ENCODE data around the gene NAXD.

DNA sequence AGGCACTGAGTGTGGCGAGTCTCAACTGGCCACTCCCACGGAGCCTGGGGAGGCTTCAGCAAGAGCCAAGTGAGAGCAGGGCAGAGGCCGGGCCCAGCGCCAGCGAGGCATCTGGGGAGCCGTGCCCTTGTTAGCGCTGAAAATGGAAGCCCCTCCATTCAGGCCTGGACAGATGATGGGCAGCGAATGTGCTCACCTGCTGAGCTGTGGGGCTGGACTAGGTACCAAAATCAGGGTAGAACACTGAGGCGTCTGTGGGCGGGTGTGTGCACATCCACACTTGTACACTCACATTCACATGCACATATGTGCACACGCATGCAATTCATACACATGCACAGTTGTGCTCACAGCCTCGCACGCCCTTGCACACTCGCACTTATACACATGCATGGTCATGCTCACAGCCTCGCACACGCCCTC, 20.7 kb downstream of the NAXD start:
- TF ChIP-seq, protein P1, sequence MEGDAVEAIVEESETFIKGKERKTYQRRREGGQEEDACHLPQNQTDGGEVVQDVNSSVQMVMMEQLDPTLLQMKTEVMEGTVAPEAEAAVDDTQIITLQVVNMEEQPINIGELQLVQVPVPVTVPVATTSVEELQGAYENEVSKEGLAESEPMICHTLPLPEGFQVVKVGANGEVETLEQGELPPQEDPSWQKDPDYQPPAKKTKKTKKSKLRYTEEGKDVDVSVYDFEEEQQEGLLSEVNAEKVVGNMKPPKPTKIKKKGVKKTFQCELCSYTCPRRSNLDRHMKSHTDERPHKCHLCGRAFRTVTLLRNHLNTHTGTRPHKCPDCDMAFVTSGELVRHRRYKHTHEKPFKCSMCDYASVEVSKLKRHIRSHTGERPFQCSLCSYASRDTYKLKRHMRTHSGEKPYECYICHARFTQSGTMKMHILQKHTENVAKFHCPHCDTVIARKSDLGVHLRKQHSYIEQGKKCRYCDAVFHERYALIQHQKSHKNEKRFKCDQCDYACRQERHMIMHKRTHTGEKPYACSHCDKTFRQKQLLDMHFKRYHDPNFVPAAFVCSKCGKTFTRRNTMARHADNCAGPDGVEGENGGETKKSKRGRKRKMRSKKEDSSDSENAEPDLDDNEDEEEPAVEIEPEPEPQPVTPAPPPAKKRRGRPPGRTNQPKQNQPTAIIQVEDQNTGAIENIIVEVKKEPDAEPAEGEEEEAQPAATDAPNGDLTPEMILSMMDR (IDR thresholded peaks at IDR 0.05) = no peak
- no peak for TF ChIP-seq POLR2AphosphoS5 (IDR thresholded peaks at IDR 0.05)
